Large intestine (tissue), 3 donors: ENCODE results near the gene DGCR2. TPM values are rescaled to one million over a fixed set of nuclear protein-coding genes. Genes with fewer than 3 reads are reported as not detected.
"Not testable (repeated sequence)": the region's sequence is repeated elsewhere in the genome, so short reads cannot be mapped to it uniquely, and the experiment has no call there.

Source experiments
- DNase-seq, 2 donors: peaks; one replicate each; pipeline versions ENCODE4 v3.0.0 to v3.0.0-alpha.2; 2013
- H3K27ac ChIP-seq: one replicate; pipeline ENCODE4 v1.5.1; 2013; ENCODE audit warnings: low read length
- H3K27me3 ChIP-seq: 2 replicates; pipeline ENCODE4 v1.6.1; 2013; ENCODE audit warnings: low read length; ENCODE audit not compliant: control insufficient read depth, insufficient read depth
- H3K36me3 ChIP-seq: 2 replicates; pipeline ENCODE4 v1.6.1; 2013; ENCODE audit warnings: low read length; ENCODE audit not compliant: control insufficient read depth, insufficient read depth
- H3K4me1 ChIP-seq: one replicate; pipeline ENCODE4 v1.6.1; 2013; ENCODE audit warnings: low read length; ENCODE audit not compliant: control insufficient read depth, insufficient read depth
- H3K4me3 ChIP-seq: one replicate; pipeline ENCODE4 v1.5.1; 2013; ENCODE audit warnings: low read length
- H3K9me3 ChIP-seq: one replicate; pipeline ENCODE4 v1.6.1; 2013; ENCODE audit warnings: mild to moderate bottlenecking, low read depth, low read length, moderate library complexity; ENCODE audit not compliant: control insufficient read depth
- WGBS: methylation state at CpG from one replicate; pipeline ENCODE4 v1.1.5; 2013; ENCODE audit warnings: low lambda C conversion rate; ENCODE audit not compliant: insufficient coverage; 5-methylcytosine and 5-hydroxymethylcytosine counted together
- polyA plus RNA-seq: library from polyadenylated mRNA; unstranded; fragments of 120-200 nt; gene quantifications from one replicate; pipeline ENCODE4 v1.2.1, GENCODE V29; 2013

Gene DGCR2
- polyA plus RNA-seq, 1 donor, result 53.1 TPM

DNA sequence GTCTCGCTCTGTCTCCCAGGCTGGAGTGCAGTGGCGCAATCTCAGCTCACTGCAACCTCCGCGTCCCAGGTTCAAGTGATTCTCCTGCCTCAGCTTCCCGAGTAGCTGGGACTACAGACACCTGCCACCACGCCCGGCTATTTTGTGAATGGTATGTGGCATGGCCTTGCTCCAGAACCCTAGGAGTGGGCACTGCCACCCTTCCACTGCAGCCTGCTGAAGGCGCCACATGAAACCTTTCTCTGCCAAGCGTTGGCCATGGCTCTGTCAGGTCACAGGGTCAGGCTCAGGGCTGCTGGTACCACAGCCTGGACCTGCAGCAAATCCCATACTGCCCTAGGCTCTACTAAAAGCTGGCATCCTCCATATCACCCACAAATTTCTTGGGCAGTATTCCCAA, 33.9 kb upstream of the DGCR2 start:
- DNase-seq, H3K4me3 ChIP-seq, H3K36me3 ChIP-seq, H3K27ac ChIP-seq, H3K9me3 ChIP-seq, H3K4me1 ChIP-seq: not testable (repeated sequence)
- H3K27me3 ChIP-seq, result peaks cover 34% of the 10 kb centered on the region
- WGBS, result no CpG with 5 or more reads among the region's 9 CpGs

DNA sequence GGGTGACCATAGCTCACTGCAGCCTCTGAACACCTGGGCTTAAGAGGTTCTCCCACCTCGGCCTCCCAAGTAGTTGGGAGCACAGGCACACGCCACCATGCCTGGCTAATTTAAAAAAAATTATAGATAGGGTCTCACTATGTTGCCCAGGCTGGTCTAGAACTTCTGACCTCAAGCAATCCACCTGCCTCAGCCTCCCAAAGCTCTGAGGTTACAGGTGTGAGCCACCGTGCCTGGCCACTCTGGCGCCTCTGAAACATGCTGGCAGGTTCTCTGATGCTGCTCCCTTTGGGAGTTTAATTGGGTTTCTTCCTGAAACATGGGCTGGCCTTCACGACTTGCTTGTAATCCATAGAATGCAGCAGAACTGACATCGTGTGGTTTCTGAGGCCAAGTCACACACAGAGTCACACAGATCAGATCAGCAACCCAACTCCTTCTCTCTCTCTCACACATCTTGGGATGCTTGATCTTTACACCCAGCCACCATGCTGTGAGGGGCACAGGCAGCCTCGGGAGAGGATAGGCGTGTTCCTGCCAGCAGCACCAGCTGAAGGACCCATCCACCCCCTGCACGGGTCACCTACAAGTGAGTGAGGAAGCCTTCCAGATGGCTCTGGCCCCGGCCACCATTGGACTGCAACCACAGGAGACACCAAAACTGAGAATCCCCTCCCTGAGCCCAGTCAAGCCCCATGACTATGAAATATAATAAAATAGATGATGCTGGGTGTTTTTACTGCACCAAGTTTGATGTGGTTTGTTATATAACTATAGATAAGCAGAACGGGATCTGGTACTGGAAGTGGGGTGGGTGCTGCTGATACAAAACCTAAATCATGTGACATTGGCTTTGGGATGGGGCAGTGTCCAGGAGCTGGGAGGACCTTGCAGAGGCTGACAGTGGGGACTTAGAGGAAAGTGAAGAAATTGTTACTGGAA, 31.0 kb upstream of the DGCR2 start:
- H3K27ac ChIP-seq, result no peak overlapping the region
- H3K36me3 ChIP-seq, result no peaks in the 10 kb centered on the region
- DNase-seq, result no peak
- no CpG with 5 or more reads among the region's 11 CpGs for WGBS
- H3K27me3 ChIP-seq, result peaks cover 55% of the 10 kb centered on the region
- H3K4me1 ChIP-seq, result no peaks in the 10 kb centered on the region
- no peak overlapping the region for H3K4me3 ChIP-seq
- peaks cover 13% of the 10 kb centered on the region for H3K9me3 ChIP-seq

DNA sequence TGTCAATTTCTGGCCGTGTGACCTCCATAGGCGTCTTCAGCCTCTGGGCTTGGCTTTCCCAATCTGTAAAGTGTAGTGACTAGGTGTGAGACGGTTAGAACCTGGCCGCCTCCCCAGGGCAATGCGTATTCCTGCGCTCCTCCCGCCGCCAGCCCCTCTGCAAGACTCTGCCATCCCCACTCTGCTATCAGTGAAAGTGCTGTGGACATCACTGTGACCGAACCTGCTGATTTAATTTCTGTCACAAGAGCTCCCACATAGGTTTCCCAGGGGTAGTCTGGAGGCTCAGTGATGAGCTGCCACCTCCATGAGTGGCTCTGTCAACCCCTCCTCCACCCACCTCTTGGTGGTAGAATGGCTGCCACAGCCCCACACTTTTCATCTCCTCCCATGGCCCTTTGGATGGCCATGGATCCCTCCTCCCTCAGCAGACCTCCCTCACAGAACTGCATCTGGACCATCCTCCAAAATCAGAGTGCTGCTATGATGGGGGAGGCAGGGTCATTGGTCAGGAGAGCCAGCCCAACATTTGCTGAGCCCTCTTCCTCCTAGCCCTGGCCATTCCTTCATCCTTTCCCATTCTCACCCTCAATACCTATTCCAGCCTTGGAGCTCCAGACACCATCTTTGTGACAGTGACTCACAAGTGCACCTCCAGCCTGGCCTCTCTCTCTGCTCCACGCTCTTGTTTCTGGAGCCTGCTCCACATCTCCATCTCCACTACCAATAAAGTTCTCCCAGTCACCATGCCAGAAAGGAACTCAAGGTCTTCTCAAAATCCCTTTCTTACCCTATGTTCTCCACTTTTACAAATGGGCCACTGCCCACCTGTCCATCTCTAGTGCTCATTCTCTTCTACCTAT, 29.3 kb upstream of the DGCR2 start:
- no peak overlapping the region for H3K4me3 ChIP-seq
- peaks cover 72% of the 10 kb centered on the region for H3K27me3 ChIP-seq
- no peaks in the 10 kb centered on the region for H3K36me3 ChIP-seq
- no peak overlapping the region for H3K27ac ChIP-seq
- DNase-seq, result no peak
- no CpG with 5 or more reads among the region's 10 CpGs for WGBS
- H3K4me1 ChIP-seq, result no peaks in the 10 kb centered on the region
- peaks cover 13% of the 10 kb centered on the region for H3K9me3 ChIP-seq

DNA sequence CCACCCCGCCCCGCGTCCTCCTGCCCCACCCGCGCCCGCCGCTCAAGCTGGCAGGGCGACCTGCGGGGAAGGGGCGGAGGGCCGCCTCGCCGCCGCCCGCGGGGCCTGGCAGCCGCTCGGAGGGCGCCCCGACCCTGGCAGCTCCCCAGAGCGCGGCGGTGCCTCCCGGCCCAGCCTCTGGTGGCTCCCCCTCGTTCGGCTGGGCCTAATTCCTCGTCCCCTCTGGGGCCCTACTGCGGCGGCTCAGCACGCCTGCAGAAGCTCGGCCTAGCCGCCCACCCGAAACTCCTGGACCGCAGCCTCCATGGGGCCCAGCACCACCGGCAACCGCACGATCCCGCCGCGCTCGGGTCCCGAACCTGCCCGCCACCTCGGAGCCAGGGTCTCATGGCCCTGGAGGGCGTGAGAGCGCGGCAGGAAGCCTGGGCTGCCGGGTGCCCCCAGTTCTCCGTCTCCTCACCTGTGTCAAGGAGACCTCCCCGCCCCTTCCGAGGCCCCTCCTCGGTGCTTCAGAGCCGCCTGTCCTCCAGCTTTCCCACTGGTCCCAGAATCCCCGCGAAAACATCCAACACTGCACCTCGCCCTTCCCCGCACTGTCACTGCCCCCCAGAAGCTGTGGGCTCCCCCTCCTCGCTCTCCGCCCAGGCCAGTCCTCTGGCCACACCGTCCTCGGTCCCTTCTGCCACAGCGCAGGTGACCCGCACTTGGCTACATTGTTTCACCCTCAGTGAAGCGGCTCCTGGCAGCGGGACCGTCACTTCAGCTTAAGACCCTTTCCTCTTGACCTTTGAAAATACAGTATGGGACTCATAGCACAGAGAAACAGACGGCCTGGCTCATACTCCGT, 28.5 kb upstream of the DGCR2 start:
- 0% methylated on average over 3 of the region's 68 CpGs for WGBS
- H3K27me3 ChIP-seq, result peaks cover 70% of the 10 kb centered on the region
- no peak overlapping the region for H3K27ac ChIP-seq
- peaks cover 13% of the 10 kb centered on the region for H3K9me3 ChIP-seq
- H3K4me3 ChIP-seq, result no peak overlapping the region
- no peaks in the 10 kb centered on the region for H3K36me3 ChIP-seq
- no peaks in the 10 kb centered on the region for H3K4me1 ChIP-seq
- no peak for DNase-seq

DNA sequence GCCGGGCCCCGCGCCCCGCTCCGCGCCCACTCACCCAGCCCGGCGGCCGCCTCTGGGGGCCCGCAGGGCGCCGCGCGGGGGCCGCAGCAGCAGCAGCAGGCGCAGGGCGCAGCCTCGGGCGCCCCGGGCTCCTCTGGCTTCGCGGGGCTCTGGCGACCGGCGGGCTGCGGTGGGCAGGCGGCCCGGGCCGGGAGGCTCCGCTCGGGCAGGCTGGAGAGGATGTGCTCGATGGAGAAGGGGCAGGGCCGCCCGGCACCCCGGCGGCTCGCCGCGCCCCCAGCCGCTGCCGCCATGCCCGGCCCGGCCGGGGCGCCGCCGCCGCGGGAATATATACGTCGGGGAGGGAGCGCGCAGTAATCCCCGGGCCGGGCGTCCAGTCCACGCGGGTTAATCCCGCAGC, 27.8 kb upstream of the DGCR2 start, which contains the start of gene GSC2:
TSS of gene GSC2 (minus strand) at position 302 of the 400 bp plus-strand sequence. CDS start at position 293, 9 bp downstream.
- Histone ChIP-seq H3K36me3 (no peaks in the 10 kb centered on the region), H3K4me3 (no peak within 1 kb of the TSS), H3K27me3 (peaks cover 67% of the 10 kb centered on the region), H3K9me3 (peaks cover 13% of the 10 kb centered on the region), H3K4me1 (no peaks in the 10 kb centered on the region), H3K27ac (no peak within 1 kb of the TSS)
- no peak for DNase-seq
- WGBS, result no CpG with 5 or more reads among the region's 59 CpGs

DNA sequence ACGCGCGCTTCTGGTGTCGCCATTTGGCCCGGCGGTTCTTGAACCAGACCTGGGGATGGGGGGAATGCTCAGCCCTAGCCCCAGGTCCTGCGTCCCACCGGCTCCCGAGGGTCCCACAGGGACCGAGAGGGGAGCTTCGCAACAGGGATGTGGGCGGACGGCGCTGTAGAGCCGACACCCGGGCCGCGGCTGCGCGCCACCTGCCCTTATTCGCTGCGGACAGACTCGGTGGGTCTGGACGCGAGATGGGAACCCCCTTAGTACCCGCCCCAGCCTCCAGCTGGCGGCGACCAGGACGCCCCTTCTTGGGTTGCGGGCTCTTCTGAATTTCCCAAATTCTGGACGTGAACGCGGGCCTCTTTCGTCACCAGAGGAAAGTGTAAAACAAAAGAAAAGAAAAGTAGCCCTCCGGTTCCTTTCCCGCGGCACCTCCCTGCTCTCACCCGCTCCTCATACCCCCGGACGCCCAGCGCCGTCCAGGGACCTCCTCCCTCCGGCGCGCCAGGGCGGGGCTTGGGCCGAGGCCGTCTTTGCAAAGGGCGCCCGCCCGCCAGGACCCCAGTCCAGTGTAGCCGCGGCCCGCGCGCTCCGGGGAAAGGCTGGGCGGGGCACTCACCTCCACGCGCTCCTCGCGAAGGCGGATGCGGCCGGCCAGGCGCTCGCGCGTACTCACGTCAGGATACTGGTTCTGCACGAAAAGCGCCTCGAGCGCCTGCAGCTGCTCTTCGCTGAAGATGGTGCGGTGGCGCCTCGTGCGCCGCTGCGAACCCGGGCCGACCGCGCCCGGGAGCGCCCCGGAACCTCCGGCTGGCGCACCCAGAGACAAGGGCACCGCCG, 27.1 kb upstream of the DGCR2 start:
- H3K9me3 ChIP-seq, result peaks cover 13% of the 10 kb centered on the region
- no peaks in the 10 kb centered on the region for H3K36me3 ChIP-seq
- no peak overlapping the region for H3K4me3 ChIP-seq
- no peak overlapping the region for H3K27ac ChIP-seq
- peaks cover 65% of the 10 kb centered on the region for H3K27me3 ChIP-seq
- no peaks in the 10 kb centered on the region for H3K4me1 ChIP-seq
- DNase-seq, result no peak
- WGBS, result no CpG with 5 or more reads among the region's 92 CpGs

DNA sequence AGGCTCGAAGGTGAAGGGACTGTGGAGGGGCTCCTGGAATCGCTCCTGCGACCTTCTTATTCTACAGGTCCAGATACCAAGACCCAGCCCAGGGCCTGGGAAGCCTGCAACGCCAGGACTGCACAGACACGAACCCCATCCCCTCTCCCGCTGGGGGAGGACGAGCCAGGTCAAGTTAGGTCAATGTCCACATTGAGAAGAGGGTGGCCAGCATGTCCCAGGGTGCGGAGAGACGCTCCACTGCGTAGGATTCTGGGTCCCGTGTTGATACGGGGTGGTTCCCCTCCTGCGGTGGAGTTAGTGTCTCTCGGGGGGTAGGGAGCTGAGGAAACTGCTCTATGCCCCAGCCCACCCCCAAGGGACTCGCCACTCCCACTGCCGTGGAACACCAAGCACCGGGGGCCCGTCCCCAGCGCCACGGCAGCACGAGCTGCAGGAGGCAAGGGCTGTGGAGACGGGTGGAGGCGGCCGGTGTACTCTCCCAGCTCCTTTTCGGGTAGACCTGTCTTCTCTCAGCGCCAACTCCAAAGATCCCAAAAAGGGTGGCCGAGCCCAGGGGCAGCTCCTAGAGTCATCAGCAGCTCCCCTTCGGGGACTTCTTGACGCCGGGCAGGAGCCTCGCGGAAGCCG, 26.3 kb upstream of the DGCR2 start:
- WGBS, result no CpG with 5 or more reads among the region's 33 CpGs

DNA sequence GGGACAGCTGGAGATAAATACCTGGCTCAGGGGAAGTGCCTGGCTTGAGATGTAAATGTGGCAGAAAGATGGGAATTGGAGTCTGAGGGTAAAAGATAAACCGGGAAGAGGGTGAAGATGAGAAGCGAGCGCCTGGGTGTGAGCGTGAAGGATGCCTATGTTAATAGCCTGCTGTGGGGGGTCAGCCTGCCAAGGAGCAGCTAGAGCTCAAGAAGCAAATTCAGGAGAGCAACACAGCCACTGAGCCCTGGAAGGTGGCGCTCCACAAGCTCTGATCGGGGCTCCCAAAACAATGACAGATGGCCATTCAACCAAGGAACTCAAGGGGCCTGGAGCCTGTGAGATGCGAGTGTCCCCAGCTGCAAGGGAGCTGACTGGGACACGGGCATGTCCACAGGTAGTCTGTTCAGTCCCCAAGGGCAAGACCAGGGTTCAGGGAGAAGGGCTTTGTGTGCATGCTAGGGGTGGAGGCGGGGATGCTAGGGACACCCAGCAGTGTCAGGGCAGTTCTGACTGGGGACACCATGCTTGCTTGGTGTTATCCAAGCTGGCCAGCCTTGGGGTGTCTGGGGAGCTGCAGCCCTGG, 25.1 kb upstream of the DGCR2 start:
- H3K27me3 ChIP-seq, result peaks cover 50% of the 10 kb centered on the region
- peaks cover 4% of the 10 kb centered on the region for H3K36me3 ChIP-seq
- WGBS, result 0% methylated on average over 1 of the region's 9 CpGs
- peaks cover 13% of the 10 kb centered on the region for H3K9me3 ChIP-seq
- H3K4me1 ChIP-seq, result no peaks in the 10 kb centered on the region
- no peak overlapping the region for H3K27ac ChIP-seq
- DNase-seq, result no peak
- no peak overlapping the region for H3K4me3 ChIP-seq

More for the DNA sequence above, 26.3 kb upstream of the DGCR2 start:
- peaks cover 60% of the 10 kb centered on the region for H3K27me3 ChIP-seq
- H3K27ac ChIP-seq, result no peak overlapping the region
- H3K36me3 ChIP-seq, result no peaks in the 10 kb centered on the region
- no peaks in the 10 kb centered on the region for H3K4me1 ChIP-seq
- H3K4me3 ChIP-seq, result no peak overlapping the region
- H3K9me3 ChIP-seq, result peaks cover 13% of the 10 kb centered on the region
- DNase-seq, result no peak
